Activated CD8-positive, alpha-beta memory T cell treated with anti-CD3 and anti-CD28 coated beads for 4 hours (primary cell): Measurements from ENCODE around the gene BAK1.
A peak's percentile ranks its signal among the peaks of the same experiment; 100 is the strongest.
"Not testable (repeated sequence)": the region's sequence is repeated elsewhere in the genome, so short reads cannot be mapped to it uniquely, and the experiment has no call there.

Experiments
- DNase-seq, 2 donors: peaks; one replicate each; pipeline ENCODE4 v3.0.0-alpha.2; 2020; ENCODE audit warnings: low read depth in 2 of 2

Gene BAK1

GRCh38 chr6:33552252-33552651 is 27.8 kb downstream of the BAK1 start:
- no peak for DNase-seq

- no peak for DNase-seq
Observed at GRCh38 chr6:33551538-33551937, 28.5 kb downstream of the BAK1 start.

- DNase-seq, result no peak
Observed at GRCh38 chr6:33549896-33550295, 30.2 kb downstream of the BAK1 start.

- DNase-seq, result no peak
Observed at GRCh38 chr6:33549196-33549595, 30.9 kb downstream of the BAK1 start.

- DNase-seq, result no peak
Observed at GRCh38 chr6:33547499-33547898, 32.6 kb downstream of the BAK1 start.

GRCh38 chr6:33546766-33547165 is 33.3 kb downstream of the BAK1 start:
- DNase-seq, result no peak

GRCh38 chr6:33545292-33545691 is 34.8 kb downstream of the BAK1 start:
- not testable (repeated sequence) for DNase-seq

- no peak for DNase-seq
Observed at GRCh38 chr6:33543116-33543515, 37.0 kb downstream of the BAK1 start.

GRCh38 chr6:33540768-33541167 is 39.3 kb downstream of the BAK1 start:
- DNase-seq, result no peak

- no peak for DNase-seq
Observed at GRCh38 chr6:33534702-33535101, 45.4 kb downstream of the BAK1 start.

GRCh38 chr6:33533163-33533869 is 46.8 kb downstream of the BAK1 start:
- peak; percentile 19 to 26 for DNase-seq

GRCh38 chr6:33532431-33532830 is 47.6 kb downstream of the BAK1 start:
- DNase-seq, result not testable (repeated sequence)

- DNase-seq, result not testable (repeated sequence)
Observed at GRCh38 chr6:33530617-33531016, 49.5 kb downstream of the BAK1 start.
